Measurements from ENCODE around the gene CCN2. TPM values are rescaled to one million over a fixed set of nuclear protein-coding genes. Genes with fewer than 3 reads are reported as not detected.
A peak's percentile ranks its signal among the peaks of the same experiment; 100 is the strongest.
"Not testable (repeated sequence)": the region's sequence is repeated elsewhere in the genome, so short reads cannot be mapped to it uniquely, and the experiment has no call there.

CCN2 gene
- total and polyA plus RNA-seq, 12 donors = 6.1 to 71.3 (median 40.7) TPM

- Histone ChIP-seq H3K36me3 (no peaks in the 10 kb centered on the region), H3K9me3 (no peaks in the 10 kb centered on the region), H3K4me3 (no peak overlapping the region), H3K4me1 (peaks cover 0 to 4% (median 0%) of the 10 kb centered on the region in 9 donors), H3K27ac (no peak overlapping the region), H3K27me3 (peaks cover 0 to 40% (median 14%) of the 10 kb centered on the region in 7 donors)
- ATAC-seq = no peak
- intact Hi-C loops (cut with DNase I) = loop anchor here in 9 of 10 donors (2.0 to 10.0 kb wide), 6 partner anchors 127 to 573 kb away; no protein-coding TSS in a partner anchor
- no peak for DNase-seq
- TF ChIP-seq CTCF (IDR thresholded peaks at IDR 0.05) = no peak
- WGBS, 2 donors = 67 to 72% methylated on average over 3 of the region's 3 CpGs
Observed at GRCh38 chr6:131911951-131912350, 39.2 kb downstream of the CCN2 start.

GRCh38 chr6:131910956-131911355 lies 40.2 kb downstream of the CCN2 start:
- H3K4me1 ChIP-seq = peaks cover 0 to 4% (median 0%) of the 10 kb centered on the region in 9 donors
- 66 to 88% methylated on average over 4 of the region's 4 CpGs for WGBS, 2 donors
- DNase-seq (no peak), ATAC-seq (no peak)
- H3K36me3 ChIP-seq = no peaks in the 10 kb centered on the region
- intact Hi-C loops (cut with DNase I) = loop anchor here in 9 of 10 donors (2.0 to 10.0 kb wide), 6 partner anchors 126 to 574 kb away; no protein-coding TSS in a partner anchor
- no peak overlapping the region for H3K27ac ChIP-seq
- no peak for TF ChIP-seq CTCF (IDR thresholded peaks at IDR 0.05)
- no peak overlapping the region for H3K4me3 ChIP-seq
- H3K9me3 ChIP-seq = no peaks in the 10 kb centered on the region
- H3K27me3 ChIP-seq = peaks cover 0 to 38% (median 14%) of the 10 kb centered on the region in 7 donors

GRCh38 chr6:131910219-131910589 lies 41.0 kb downstream of the CCN2 start:
- Histone ChIP-seq H3K4me1 (peaks cover 0 to 3% (median 0%) of the 10 kb centered on the region in 9 donors), H3K36me3 (no peaks in the 10 kb centered on the region), H3K27ac (no peak overlapping the region), H3K9me3 (no peaks in the 10 kb centered on the region), H3K4me3 (no peak overlapping the region), H3K27me3 (peaks cover 0 to 37% (median 14%) of the 10 kb centered on the region in 7 donors)
- 88 to 100% methylated on average over 1 of the region's 1 CpG for WGBS, 2 donors
- DNase-seq (no peak), ATAC-seq (no peak)
- no peak for TF ChIP-seq CTCF (IDR thresholded peaks at IDR 0.05)
- intact Hi-C loops (cut with DNase I) = loop anchor here in 9 of 10 donors (2.0 to 10.0 kb wide), 6 partner anchors 125 to 575 kb away; no protein-coding TSS in a partner anchor

- peak; percentile 69 to 95 (median 87) for TF ChIP-seq CTCF (IDR thresholded peaks at IDR 0.05)
- DNase-seq (peak in 1 of 2 donors; percentile 79), ATAC-seq (peak in 6 of 8 donors; percentile 52 to 81 (median 71))
- H3K4me3 ChIP-seq = no peak overlapping the region
- H3K27ac ChIP-seq = no peak overlapping the region
- H3K4me1 ChIP-seq = no peaks in the 10 kb centered on the region
- H3K27me3 ChIP-seq = peaks cover 0 to 33% (median 14%) of the 10 kb centered on the region in 7 donors
- WGBS, 2 donors = 64 to 65% methylated on average over 4 of the region's 4 CpGs
- H3K9me3 ChIP-seq = no peaks in the 10 kb centered on the region
- intact Hi-C loops (cut with DNase I) = loop anchor here in 9 of 10 donors (2.0 to 10.0 kb wide), 6 partner anchors 125 to 575 kb away; no protein-coding TSS in a partner anchor
- no peaks in the 10 kb centered on the region for H3K36me3 ChIP-seq
Observed at GRCh38 chr6:131909408-131910218, 41.6 kb downstream of the CCN2 start.

- DNase-seq; intact Hi-C loops (cut with DNase I): not testable (repeated sequence)
Observed at GRCh38 chr6:131908787-131909186, 42.4 kb downstream of the CCN2 start.

GRCh38 chr6:131903734-131904133 lies 47.4 kb downstream of the CCN2 start:
- 84 to 91% methylated on average over 9 to 12 of the region's 12 CpGs for WGBS, 2 donors
- intact Hi-C loops (cut with DNase I); DNase-seq; H3K4me1 ChIP-seq; H3K27ac ChIP-seq; ATAC-seq; H3K4me3 ChIP-seq; H3K27me3 ChIP-seq; H3K9me3 ChIP-seq; H3K36me3 ChIP-seq: not testable (repeated sequence)

More at GRCh38 chr6:131908787-131909186, 42.4 kb downstream of the CCN2 start:
- H3K36me3 ChIP-seq, H3K9me3 ChIP-seq, ATAC-seq, H3K4me1 ChIP-seq, H3K4me3 ChIP-seq, H3K27ac ChIP-seq: not testable (repeated sequence)
- H3K27me3 ChIP-seq = peaks cover 0 to 31% (median 14%) of the 10 kb centered on the region in 7 donors
- 72 to 78% methylated on average over 3 of the region's 3 CpGs for WGBS, 2 donors

GRCh38 chr6:131901326-131901873 lies 49.8 kb downstream of the CCN2 start:
- ATAC-seq; intact Hi-C loops (cut with DNase I): not testable (repeated sequence)

More at GRCh38 chr6:131901326-131901873, 49.8 kb downstream of the CCN2 start:
- not testable (repeated sequence) for H3K27me3 ChIP-seq, H3K4me3 ChIP-seq, DNase-seq, H3K27ac ChIP-seq, H3K36me3 ChIP-seq, H3K4me1 ChIP-seq
- peaks cover 0 to 18% (median 5%) of the 10 kb centered on the region in 11 donors for H3K9me3 ChIP-seq
- 85 to 89% methylated on average over 5 of the region's 5 CpGs for WGBS, 2 donors

All from heart right ventricle (tissue), 16 donors.